HepG2 (cell line): Measurements from ENCODE around the gene ITIH3. TPM values are rescaled to one million over a fixed set of nuclear protein-coding genes. Genes with fewer than 3 reads are reported as not detected.

Experiments used
- ATAC-seq: fragments of 200-7000 bp; cut with Tn5 transposase; 3 replicates; pipeline ENCODE4 v1.9.1; 2020; ENCODE audit warnings: mild to moderate bottlenecking, moderate library complexity
- BruUV-seq: library from RNA; stranded (reverse); fragments of 400-500 nt; replicated peaks from 2 replicates; lab custom pipeline; 2021; lab: Mats Ljungman, UMichigan
- CTCF ChIA-PET: fragments of 300-600 bp; formaldehyde crosslinking; extraction: SDS; loops from one replicate; lab custom pipeline; 2021; ENCODE audit warnings: low total read pairs, inconsistent platforms, low intra/inter-chr PET ratio; lab: Yijun Ruan, JAX
- POLR2A ChIA-PET: fragments of 350-600 bp; sonication (Branson Sonifier 250); formaldehyde crosslinking; loops from one replicate; lab custom pipeline; 2020; ENCODE audit warnings: antibody characterized with exemption, inconsistent platforms; lab: Yijun Ruan, JAX
- DNase-seq: peaks from one replicate; pipeline ENCODE4 v3.0.0-alpha.2; 2015; ENCODE audit warnings: low spot score
- FAIRE-seq: peaks from 3 replicates; lab custom pipeline; 2011; peaks lifted over from hg19 to GRCh38; lab: Jason Lieb, UNC
- H2AFZ ChIP-seq: one replicate; pipeline ENCODE4 v1.6.1; 2011; ENCODE audit warnings: low read length, inconsistent platforms
- H3K27ac ChIP-seq: fragments of 300-600 bp; 3 replicates; pipeline ENCODE4 v1.8.0; 2011; ENCODE audit warnings: mixed run types, mild to moderate bottlenecking, mixed read lengths, low read length, inconsistent platforms; ENCODE audit not compliant: insufficient read depth; ENCODE audit errors: extremely low read length
- H3K27me3 ChIP-seq, 2 experiments: fragments of 200-600 bp in 1 of 2; 2 replicates in 1 of 2; 3 replicates in 1 of 2; pipeline versions ENCODE4 v1.6.0 to v1.8.0; 2011; ENCODE audit warnings: low read length in 2 of 2, mild to moderate bottlenecking in 2 of 2, moderate library complexity in 2 of 2, inconsistent platforms in 1 of 2; ENCODE audit not compliant: insufficient read depth in 2 of 2, control insufficient read depth in 1 of 2
- H3K36me3 ChIP-seq, 2 experiments: fragments of 200-600 bp in 1 of 2; replicated peaks in 1 of 2; 2 replicates in 1 of 2; 3 replicates in 1 of 2; pipeline versions ENCODE4 v1.5.1 to v1.8.0; 2011; ENCODE audit warnings: low read length in 2 of 2, inconsistent platforms in 1 of 2; ENCODE audit not compliant: insufficient read depth in 2 of 2, control insufficient read depth in 1 of 2
- H3K4me1 ChIP-seq: 2 replicates; pipeline ENCODE4 v1.5.1; 2012; ENCODE audit warnings: low read length, inconsistent platforms; ENCODE audit not compliant: insufficient read depth
- H3K4me2 ChIP-seq: 2 replicates; pipeline ENCODE4 v1.6.0; 2011; ENCODE audit warnings: low read depth, low read length, inconsistent platforms
- H3K4me3 ChIP-seq, 3 experiments: fragments of 200-600 bp in 1 of 3; sonication (generic), shearing (Covaris generic) in 1 of 3; replicated peaks in 1 of 3; 2 replicates each; pipeline ENCODE4 v1.5.1; 2011 to 2016; ENCODE audit warnings: low read length in 3 of 3, inconsistent platforms in 2 of 3, low read depth in 2 of 3, mild to moderate bottlenecking in 2 of 3, control low read depth in 1 of 3, mixed read lengths in 1 of 3; ENCODE audit not compliant: insufficient read depth in 1 of 3
- H3K79me2 ChIP-seq: one replicate; pipeline ENCODE4 v1.6.1; 2011; ENCODE audit warnings: low read length, inconsistent platforms; ENCODE audit not compliant: insufficient read depth
- H3K9ac ChIP-seq: 2 replicates; pipeline ENCODE4 v1.6.0; 2011; ENCODE audit warnings: mild to moderate bottlenecking, low read depth, low read length, inconsistent platforms; ENCODE audit not compliant: insufficient read depth
- H3K9me3 ChIP-seq: 2 replicates; pipeline ENCODE4 v1.5.1; 2012; ENCODE audit warnings: mild to moderate bottlenecking, low read length
- H4K20me1 ChIP-seq: 2 replicates; pipeline ENCODE4 v1.6.0; 2011; ENCODE audit warnings: inconsistent platforms, mild to moderate bottlenecking, low read length, moderate library complexity; ENCODE audit not compliant: insufficient read depth
- CERS6 ChIP-seq: sonication (generic); formaldehyde crosslinking; IDR thresholded peaks from 2 replicates; pipeline ENCODE4 v1.5.0; 2020; ENCODE audit warnings: missing genetic modification reagents
- CTCF ChIP-seq: sonication (generic); formaldehyde crosslinking; IDR thresholded peaks from 2 replicates; pipeline ENCODE4 v1.5.0; 2020; ENCODE audit warnings: mild to moderate bottlenecking, missing genetic modification reagents, moderate library complexity
- LBX2 ChIP-seq: sonication (generic); formaldehyde crosslinking; IDR thresholded peaks from 2 replicates; pipeline ENCODE4 v1.5.0; 2020; ENCODE audit warnings: missing genetic modification reagents, mild to moderate bottlenecking, borderline replicate concordance
- PATZ1 ChIP-seq: sonication (generic); formaldehyde crosslinking; IDR thresholded peaks from 2 replicates; pipeline ENCODE4 v1.4.0; 2020; ENCODE audit warnings: missing genetic modification reagents
- ZBTB39 ChIP-seq: sonication (generic); formaldehyde crosslinking; IDR thresholded peaks from 2 replicates; pipeline ENCODE4 v1.5.0; 2020; ENCODE audit warnings: missing genetic modification reagents
- ZNF350 ChIP-seq: sonication (generic); formaldehyde crosslinking; IDR thresholded peaks from 2 replicates; pipeline ENCODE4 v1.4.0; 2020; ENCODE audit warnings: mild to moderate bottlenecking, low read depth, missing genetic modification reagents, borderline replicate concordance
- ZNF382 ChIP-seq: sonication (generic); formaldehyde crosslinking; IDR thresholded peaks from 2 replicates; pipeline ENCODE4 v1.5.0; 2020; ENCODE audit warnings: missing genetic modification reagents, mild to moderate bottlenecking, borderline replicate concordance
- ZNF687 ChIP-seq: sonication (generic); formaldehyde crosslinking; IDR thresholded peaks from 2 replicates; pipeline ENCODE4 v1.5.1; 2020; ENCODE audit warnings: mild to moderate bottlenecking, missing genetic modification reagents, moderate library complexity
- WGBS: methylation state at CpG from one replicate; pipeline ENCODE4 v1.1.6; 2017; ENCODE audit warnings: low lambda C conversion rate; 5-methylcytosine and 5-hydroxymethylcytosine counted together
- in situ Hi-C: cut with HindIII; loops from 2 replicates; pipeline ENCODE4 v1.10.0; 2017; ENCODE audit warnings: low pct_unique_long_range_greater_than_20kb; ENCODE audit not compliant: extremely low pct_ligation_motif_present
- intact Hi-C: fragments of 100-400 bp; cut with micrococcal nuclease; formaldehyde crosslinking; loops from one replicate; pipeline ENCODE4 v1.10.0; 2022; ENCODE audit not compliant: unreplicated experiment
- polyA plus RNA-seq, 8 experiments: library from polyadenylated mRNA; depleted of rRNA in 3 of 8; stranded (reverse) in 7 of 8; unstranded in 1 of 8; fragments of >200 nt; fragmentation: Illumina TruSeq in 4 of 8; extraction: Trizol in 4 of 8; gene quantifications; 2 replicates each; pipeline versions ENCODE4 v1.2.1 to v1.2.3, GENCODE V29; 2011 to 2016; ENCODE audit warnings: low read depth in 4 of 8, missing spikeins in 1 of 8, mixed read lengths in 1 of 8; ENCODE audit not compliant: insufficient read depth in 1 of 8
- total RNA-seq, 5 experiments: library from RNA; depleted of rRNA; stranded (reverse); fragments of >200 nt; fragmentation: Illumina TruSeq; extraction: Trizol; gene quantifications; 2 replicates each; pipeline ENCODE4 v1.2.3, GENCODE V29; 2016; ENCODE audit warnings: low read depth in 1 of 5

The ITIH3 gene
- total and polyA plus RNA-seq, 2 of the 13 experiments (the other 11 are each of a cell fraction or from before 2014, with no cell fraction given): 105 to 632 TPM

GRCh38 chr3:52845691-52846431 is 51.3 kb downstream of the ITIH3 start:
- POLR2A ChIA-PET: interaction anchor here (0.9 to 1.3 kb wide), 2 partner anchors 50 to 52 kb away, joined by 3 to 4 read pairs; partner anchors contain the start of gene STIMATE
- in situ Hi-C loops (no loop called here), intact Hi-C loops (loop anchor here (2.0 kb wide), 1 partner anchor 17 kb away; no protein-coding TSS in a partner anchor)
- H3K9ac ChIP-seq: no peak overlapping the region
- CTCF ChIA-PET: interaction anchor here (1.2 kb wide), 1 partner anchor 210 kb away, joined by 4 read pairs; no protein-coding TSS in a partner anchor
- H3K27ac ChIP-seq: no peak overlapping the region
- H3K79me2 ChIP-seq: no peaks in the 10 kb centered on the region
- DNase-seq: no peak
- no peaks in the 10 kb centered on the region for H4K20me1 ChIP-seq
- BruUV-seq: no TSS peak
- TF ChIP-seq ZNF350 (CRISPR knock-in tag) (0 out of 2 replicates have a peak, but pooled peaks have one; percentile 4), ZNF687 (CRISPR knock-in tag) (0 out of 2 replicates have a peak, but pooled peaks have one; percentile 3), CTCF (CRISPR knock-in tag) (peak; percentile 33; the same call in 1 of the 2 replicates), PATZ1 (CRISPR knock-in tag) (peak; percentile 50), LBX2 (CRISPR knock-in tag) (no peak), ZBTB39 (no peak), ZNF382 (CRISPR knock-in tag) (no peak), CERS6 (CRISPR knock-in tag) (no peak)
- ATAC-seq: peak; percentile 66
- 86% methylated on average over 7 of the region's 7 CpGs for WGBS
- no peak overlapping the region; the same call in 1 of the 2 replicates for H3K4me2 ChIP-seq
- no peaks in the 10 kb centered on the region for H3K9me3 ChIP-seq
- H3K4me3 ChIP-seq: no peak overlapping the region
- H3K4me1 ChIP-seq: peaks cover 26% of the 10 kb centered on the region
- no peak for FAIRE-seq
- H3K27me3 ChIP-seq: no peaks in the 10 kb centered on the region
- H3K36me3 ChIP-seq: peaks cover 1 to 4% of the 10 kb centered on the region in 2 experiments; a peak in 2 of 5 replicates
- H2AFZ ChIP-seq: no peak overlapping the region
